HepG2 (cell line): ENCODE data around the gene TBC1D1. TPM values are rescaled to one million over a fixed set of nuclear protein-coding genes. Genes with fewer than 3 reads are reported as not detected.

Experiments used
- ATF2 ChIP-seq: sonication (generic); formaldehyde crosslinking; IDR thresholded peaks from 2 replicates; pipeline ENCODE4 v1.4.0; 2020; ENCODE audit warnings: missing genetic modification reagents
- CBX1 ChIP-seq: IDR thresholded peaks from one replicate; pipeline ENCODE4 v1.6.1; 2016; ENCODE audit warnings: antibody characterized with exemption, low read depth
- CREM ChIP-seq, 2 experiments: sonication (generic) in 1 of 2; formaldehyde crosslinking in 1 of 2; IDR thresholded peaks; 2 replicates each; pipeline versions ENCODE4 v1.4.0 to v1.6.1; 2016 to 2020; ENCODE audit warnings: antibody characterized with exemption in 1 of 2, mild to moderate bottlenecking in 1 of 2, missing genetic modification reagents in 1 of 2
- DR1 ChIP-seq: sonication (generic); formaldehyde crosslinking; IDR thresholded peaks from 2 replicates; pipeline ENCODE4 v1.8.0; 2021; ENCODE audit warnings: mild to moderate bottlenecking, missing genetic modification reagents, inconsistent platforms
- HIVEP1 ChIP-seq: sonication (generic); formaldehyde crosslinking; IDR thresholded peaks from 2 replicates; pipeline ENCODE4 v1.4.0; 2020; ENCODE audit warnings: mild to moderate bottlenecking, missing genetic modification reagents
- HNF4G ChIP-seq, 2 experiments: sonication (generic) in 1 of 2; formaldehyde crosslinking in 1 of 2; IDR thresholded peaks; 2 replicates each; pipeline versions ENCODE4 v1.4.0 to v1.6.1; 2011 to 2020; ENCODE audit warnings: borderline replicate concordance in 2 of 2, low read depth in 2 of 2, mild to moderate bottlenecking in 2 of 2, low read length in 1 of 2, missing genetic modification reagents in 1 of 2, moderate library complexity in 1 of 2
- IRF9 ChIP-seq: sonication (generic); formaldehyde crosslinking; IDR thresholded peaks from 2 replicates; pipeline ENCODE4 v1.8.0; 2022; ENCODE audit warnings: missing genetic modification reagents, mild to moderate bottlenecking, borderline replicate concordance
- MAFG ChIP-seq: sonication (generic); formaldehyde crosslinking; IDR thresholded peaks from 2 replicates; pipeline ENCODE4 v1.5.1; 2020; ENCODE audit warnings: mild to moderate bottlenecking, missing genetic modification reagents
- MBD4 ChIP-seq: IDR thresholded peaks from 2 replicates; pipeline ENCODE4 v1.6.1; 2012; ENCODE audit warnings: low read length, inconsistent platforms, borderline replicate concordance
- NKX3-1 ChIP-seq: sonication (generic); formaldehyde crosslinking; IDR thresholded peaks from 2 replicates; pipeline ENCODE4 v1.5.0; 2020; ENCODE audit warnings: missing genetic modification reagents
- NONO ChIP-seq, 2 experiments: fragments of 450-650 bp in 1 of 2; sonication (generic) in 1 of 2; formaldehyde crosslinking in 1 of 2; IDR thresholded peaks in 1 of 2; conservative IDR thresholded peaks in 1 of 2; 2 replicates each; pipeline versions ENCODE4 v1.6.1 to v1.8.0; 2017 to 2022; ENCODE audit warnings: mild to moderate bottlenecking in 1 of 2, missing genetic modification reagents in 1 of 2, moderate library complexity in 1 of 2
- NR2F2 ChIP-seq: IDR thresholded peaks from 2 replicates; pipeline ENCODE4 v1.6.1; 2012; ENCODE audit warnings: low read depth, inconsistent platforms, borderline replicate concordance
- NR2F6 ChIP-seq, 2 experiments: IDR thresholded peaks; 2 replicates each; pipeline ENCODE4 v1.6.1; 2016; ENCODE audit warnings: antibody characterized with exemption in 1 of 2, mild to moderate bottlenecking in 1 of 2
- SMC3 ChIP-seq: IDR thresholded peaks from 2 replicates; pipeline ENCODE4 v1.6.1; 2011; ENCODE audit warnings: low read length, improper control_type of control experiment
- SOX13 ChIP-seq, 3 experiments: fragments of 450-650 bp in 1 of 3; sonication (generic) in 1 of 3; formaldehyde crosslinking in 1 of 3; IDR thresholded peaks in 2 of 3; conservative IDR thresholded peaks in 1 of 3; 2 replicates each; pipeline versions ENCODE4 v1.5.0 to v1.6.1; 2016 to 2020; ENCODE audit warnings: antibody characterized with exemption in 1 of 3, mild to moderate bottlenecking in 1 of 3, missing compliant biosample characterization in 1 of 3, missing genetic modification reagents in 1 of 3, moderate library complexity in 1 of 3
- TMF1 ChIP-seq: sonication (generic); formaldehyde crosslinking; IDR thresholded peaks from 2 replicates; pipeline ENCODE4 v1.8.1; 2022; ENCODE audit warnings: low read depth, missing genetic modification reagents
- WIZ ChIP-seq: sonication (generic); formaldehyde crosslinking; IDR thresholded peaks from 2 replicates; pipeline ENCODE4 v1.5.1; 2020; ENCODE audit warnings: mild to moderate bottlenecking, missing genetic modification reagents
- ZBTB20 ChIP-seq: sonication (generic); formaldehyde crosslinking; IDR thresholded peaks from 2 replicates; pipeline ENCODE4 v1.8.1; 2023; ENCODE audit warnings: missing genetic modification reagents, low read depth, mild to moderate bottlenecking, borderline replicate concordance
- ZC3H4 ChIP-seq: sonication (generic); formaldehyde crosslinking; IDR thresholded peaks from 2 replicates; pipeline ENCODE4 v1.4.0; 2020; ENCODE audit warnings: missing genetic modification reagents, borderline replicate concordance
- ZNF136 ChIP-seq: sonication (generic); formaldehyde crosslinking; IDR thresholded peaks from 2 replicates; pipeline ENCODE4 v1.8.1; 2022; ENCODE audit warnings: low read depth, mild to moderate bottlenecking, moderate library complexity, missing genetic modification reagents
- ZNF230 ChIP-seq: sonication (generic); formaldehyde crosslinking; IDR thresholded peaks from 2 replicates; pipeline ENCODE4 v1.4.0; 2020; ENCODE audit warnings: mild to moderate bottlenecking, missing genetic modification reagents
- ZNF335 ChIP-seq: sonication (generic); formaldehyde crosslinking; IDR thresholded peaks from 2 replicates; pipeline ENCODE4 v1.4.0; 2020; ENCODE audit warnings: missing genetic modification reagents
- ZNF484 ChIP-seq: sonication (generic); formaldehyde crosslinking; IDR thresholded peaks from 2 replicates; pipeline ENCODE4 v1.5.1; 2020; ENCODE audit warnings: mild to moderate bottlenecking, low read depth, missing genetic modification reagents, borderline replicate concordance
- ZNF556 ChIP-seq: sonication (generic); formaldehyde crosslinking; IDR thresholded peaks from 2 replicates; pipeline ENCODE4 v1.4.0; 2020; ENCODE audit warnings: mild to moderate bottlenecking, missing genetic modification reagents, borderline replicate concordance
- ZNF775 ChIP-seq: sonication (generic); formaldehyde crosslinking; IDR thresholded peaks from 2 replicates; pipeline ENCODE4 v1.4.0; 2020; ENCODE audit warnings: missing genetic modification reagents, mild to moderate bottlenecking, moderate library complexity, borderline replicate concordance
- ZNF781 ChIP-seq: sonication (generic); formaldehyde crosslinking; IDR thresholded peaks from 2 replicates; pipeline ENCODE4 v1.5.1; 2020; ENCODE audit warnings: borderline replicate concordance, mild to moderate bottlenecking, missing genetic modification reagents; ENCODE audit errors: not compliant biosample characterization
- ZNF792 ChIP-seq: IDR thresholded peaks from 2 replicates; pipeline ENCODE4 v1.6.1; 2016
- ZNF891 ChIP-seq: sonication (generic); formaldehyde crosslinking; IDR thresholded peaks from 2 replicates; pipeline ENCODE4 v1.5.0; 2020; ENCODE audit warnings: mild to moderate bottlenecking, missing genetic modification reagents
- polyA plus RNA-seq, 8 experiments: library from polyadenylated mRNA; depleted of rRNA in 3 of 8; stranded (reverse) in 7 of 8; unstranded in 1 of 8; fragments of >200 nt; fragmentation: Illumina TruSeq in 4 of 8; extraction: Trizol in 4 of 8; gene quantifications; 2 replicates each; pipeline versions ENCODE4 v1.2.1 to v1.2.3, GENCODE V29; 2011 to 2016; ENCODE audit warnings: low read depth in 4 of 8, missing spikeins in 1 of 8, mixed read lengths in 1 of 8; ENCODE audit not compliant: insufficient read depth in 1 of 8
- total RNA-seq, 5 experiments: library from RNA; depleted of rRNA; stranded (reverse); fragments of >200 nt; fragmentation: Illumina TruSeq; extraction: Trizol; gene quantifications; 2 replicates each; pipeline ENCODE4 v1.2.3, GENCODE V29; 2016; ENCODE audit warnings: low read depth in 1 of 5

Gene TBC1D1
- total and polyA plus RNA-seq, 2 of the 13 experiments (the other 11 are each of a cell fraction or from before 2014, with no cell fraction given) = 37.3 to 62.8 TPM

GRCh38 chr4:37958932-37959331 is 68.0 kb downstream of the TBC1D1 start (continued):
- no peak for TF ChIP-seq HIVEP1
- no peak for TF ChIP-seq DR1 (CRISPR knock-in tag)
- TF ChIP-seq ZNF230 (CRISPR knock-in tag) = no peak
- no peak for TF ChIP-seq IRF9 (CRISPR knock-in tag)
- TF ChIP-seq ATF2 (CRISPR knock-in tag) = no peak
- TF ChIP-seq NR2F6 (IDR thresholded peaks at IDR 0.05) = peak; percentile 93
- peak; percentile 89 for TF ChIP-seq NR2F6 (CRISPR knock-in tag; IDR thresholded peaks at IDR 0.05)
- no peak for TF ChIP-seq CBX1
- peak; percentile 46; the same call in 1 of the 2 replicates for TF ChIP-seq CREM (IDR thresholded peaks at IDR 0.05)
- TF ChIP-seq CREM (CRISPR knock-in tag; IDR thresholded peaks at IDR 0.05) = no peak
- TF ChIP-seq ZNF335 (CRISPR knock-in tag) = no peak
- no peak for TF ChIP-seq ZNF781 (CRISPR knock-in tag)
- TF ChIP-seq ZNF556 = no peak
- no peak for TF ChIP-seq MAFG (CRISPR knock-in tag)
- TF ChIP-seq ZNF775 = no peak
- no peak for TF ChIP-seq NONO (IDR thresholded peaks at IDR 0.05)
- TF ChIP-seq NONO (CRISPR knock-in tag; conservative IDR thresholded peaks at IDR 0.05) = no peak
- TF ChIP-seq TMF1 = no peak
- no peak for TF ChIP-seq ZNF484 (CRISPR knock-in tag)
- peak; percentile 70; the same call in 1 of the 2 replicates for TF ChIP-seq HNF4G (IDR thresholded peaks at IDR 0.05; ENCODE audit: borderline replicate concordance, low read depth, low read length)
- no peak for TF ChIP-seq HNF4G (CRISPR knock-in tag; IDR thresholded peaks at IDR 0.05; ENCODE audit: borderline replicate concordance, low read depth)
- TF ChIP-seq ZBTB20 (CRISPR knock-in tag) = no peak
- no peak for TF ChIP-seq NKX3-1 (CRISPR knock-in tag)
- TF ChIP-seq SOX13 (IDR thresholded peaks at IDR 0.05) = peak; percentile 33; the same call in 1 of the 2 replicates
- TF ChIP-seq SOX13 (CRISPR knock-in tag; conservative IDR thresholded peaks at IDR 0.05 in 1 of 2, IDR thresholded peaks at IDR 0.05 in 1 of 2) = peak in 1 of 2 experiments; percentile 92; a peak in 2 of 4 replicates
- TF ChIP-seq ZNF792 (CRISPR knock-in tag) = no peak
- no peak for TF ChIP-seq MBD4
- TF ChIP-seq WIZ (CRISPR knock-in tag) = no peak
- TF ChIP-seq NR2F2 = peak; percentile 96
- no peak for TF ChIP-seq ZNF891 (CRISPR knock-in tag)
- no peak for TF ChIP-seq SMC3
- no peak for TF ChIP-seq ZC3H4
- TF ChIP-seq ZNF136 (CRISPR knock-in tag) = no peak
